Peyer's patch (tissue), 4 donors: ENCODE results near the gene RHBDF2.

Experiments used
- CTCF ChIP-seq, 6 experiments: fragments of 450-650 bp in 4 of 6; fragments of 200-600 bp in 2 of 6; sonication (generic) in 1 of 6; IDR thresholded peaks; one replicate each; pipeline ENCODE4 v1.5.1; 2017 to 2019; ENCODE audit warnings: antibody characterized with exemption in 6 of 6, mild to moderate bottlenecking in 3 of 6, moderate library complexity in 1 of 6
- POLR2A ChIP-seq, 2 donors: fragments of 450-650 bp; IDR thresholded peaks; one replicate each; pipeline ENCODE4 v1.5.1; 2017; ENCODE audit warnings: antibody characterized with exemption in 2 of 2, mild to moderate bottlenecking in 2 of 2, moderate library complexity in 2 of 2

- TF ChIP-seq CTCF (IDR thresholded peaks at IDR 0.05) (no peak), POLR2A (IDR thresholded peaks at IDR 0.05) (no peak)
Measured at GRCh38 chr17:76485569-76485968, 15.7 kb downstream of the RHBDF2 start.
